HG02571 (cell line): Measurements from ENCODE around the gene CTSE.
"Not testable (repeated sequence)": the region's sequence is repeated elsewhere in the genome, so short reads cannot be mapped to it uniquely, and the experiment has no call there.

Experiments used
- ATAC-seq: cut with Tn5 transposase; IDR thresholded peaks from one replicate; pipeline ENCODE4 v1.9.1; 2021; ENCODE audit warnings: mild to moderate bottlenecking, moderate library complexity; ENCODE audit not compliant: unreplicated experiment

Gene CTSE

GRCh38 chr1:206023695-206024094 is at the start of gene CTSE:
Gene CTSE (minus strand): TSS chr1:206023895. CDS start chr1:206023791, 104 bp downstream.
- no peak for ATAC-seq

GRCh38 chr1:206070627-206071304 is 47.1 kb upstream of the CTSE start:
- ATAC-seq = no peak

- no peak for ATAC-seq
Observed at GRCh38 chr1:206068314-206068713, 44.6 kb upstream of the CTSE start.

- no peak for ATAC-seq
Observed at GRCh38 chr1:206067486-206068227, 44.0 kb upstream of the CTSE start.

GRCh38 chr1:206066479-206067171 is 42.9 kb upstream of the CTSE start:
- ATAC-seq = peak; percentile 79

GRCh38 chr1:206065547-206066145 is 42.0 kb upstream of the CTSE start:
- no peak for ATAC-seq

GRCh38 chr1:206064501-206064900 is 40.8 kb upstream of the CTSE start:
- ATAC-seq = not testable (repeated sequence)

- ATAC-seq = not testable (repeated sequence)
Observed at GRCh38 chr1:206064001-206064400, 40.3 kb upstream of the CTSE start.

GRCh38 chr1:206062464-206062863 is 38.8 kb upstream of the CTSE start:
- no peak for ATAC-seq

GRCh38 chr1:206060844-206061243 is 37.1 kb upstream of the CTSE start:
- ATAC-seq = no peak

GRCh38 chr1:206059355-206059915 is 35.7 kb upstream of the CTSE start:
- ATAC-seq = no peak

GRCh38 chr1:206058927-206059292 is 35.2 kb upstream of the CTSE start:
- ATAC-seq = no peak

- ATAC-seq = not testable (repeated sequence)
Observed at GRCh38 chr1:206058289-206058926, 34.7 kb upstream of the CTSE start.

- not testable (repeated sequence) for ATAC-seq
Observed at GRCh38 chr1:206055639-206056323, 32.1 kb upstream of the CTSE start.

- ATAC-seq = not testable (repeated sequence)
Observed at GRCh38 chr1:206055069-206055625, 31.5 kb upstream of the CTSE start.

GRCh38 chr1:206053616-206054015 is 29.9 kb upstream of the CTSE start:
- ATAC-seq = not testable (repeated sequence)

- ATAC-seq = not testable (repeated sequence)
Observed at GRCh38 chr1:206052919-206053610, 29.4 kb upstream of the CTSE start, which contains the start of gene RHEX. Gene RHEX (plus strand): TSS chr1:206053173. CDS start chr1:206097829, 44,656 bp downstream.

- not testable (repeated sequence) for ATAC-seq
Observed at GRCh38 chr1:206052231-206052865, 28.7 kb upstream of the CTSE start.
